ENCODE results near the gene RAD18.

GRCh38 chr3:8875836-8876235 lies 87.4 kb downstream of the RAD18 start:
- TF ChIP-seq POLR2A (IDR thresholded peaks at IDR 0.05; ENCODE audit: low read depth, low read length), result no peak
- TF ChIP-seq POLR2AphosphoS5 (IDR thresholded peaks at IDR 0.05; ENCODE audit: low read depth, low read length), result no peak
